Measurements from ENCODE around the gene TMCC2. TPM values are rescaled to one million over a fixed set of nuclear protein-coding genes. Genes with fewer than 3 reads are reported as not detected.

Gene TMCC2
- total and polyA plus RNA-seq, 2 of the 4 experiments (the other 2 are of a cell fraction) = 2.0 to 4.2 TPM

DNA sequence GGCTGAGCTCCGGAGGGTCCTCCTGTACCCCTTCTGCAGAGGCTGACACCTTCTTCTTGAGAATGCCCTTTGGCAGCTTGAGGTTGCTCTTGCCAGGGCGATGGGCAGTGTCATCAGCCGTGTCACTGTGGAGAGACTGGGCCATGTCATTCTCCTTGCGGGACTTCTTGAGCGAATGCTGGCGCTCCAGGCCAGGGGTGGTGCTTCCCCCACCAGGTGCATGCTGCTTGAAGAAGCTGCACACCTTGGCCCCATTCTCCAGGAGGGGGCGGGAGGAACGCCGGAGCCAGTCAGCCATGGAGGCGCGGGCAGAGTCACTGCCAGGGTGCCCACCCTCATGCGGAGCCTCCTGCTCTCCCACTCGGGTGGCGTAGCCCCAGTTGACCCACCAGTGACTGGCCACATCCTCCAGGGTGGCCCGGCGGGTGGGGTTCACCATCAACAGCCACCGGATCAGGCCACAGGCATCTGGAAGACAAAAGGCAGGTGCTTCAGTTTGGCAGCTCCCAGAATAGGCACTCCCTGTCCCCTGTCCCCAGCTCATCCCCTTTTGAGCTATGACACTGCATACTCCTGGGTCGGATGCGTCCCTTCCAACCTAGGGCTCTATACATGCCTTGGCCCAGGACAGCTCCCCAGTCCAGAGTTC, 76.4 kb downstream of the TMCC2 start (continued):
- TF ChIP-seq SMC3 (IDR thresholded peaks at IDR 0.05; ENCODE audit: low read depth, low read length) (no peak), MAFK (IDR thresholded peaks at IDR 0.05; ENCODE audit: low read depth, low read length) (no peak), BHLHE40 (IDR thresholded peaks at IDR 0.05; ENCODE audit: low read depth, low read length) (no peak)

DNA sequence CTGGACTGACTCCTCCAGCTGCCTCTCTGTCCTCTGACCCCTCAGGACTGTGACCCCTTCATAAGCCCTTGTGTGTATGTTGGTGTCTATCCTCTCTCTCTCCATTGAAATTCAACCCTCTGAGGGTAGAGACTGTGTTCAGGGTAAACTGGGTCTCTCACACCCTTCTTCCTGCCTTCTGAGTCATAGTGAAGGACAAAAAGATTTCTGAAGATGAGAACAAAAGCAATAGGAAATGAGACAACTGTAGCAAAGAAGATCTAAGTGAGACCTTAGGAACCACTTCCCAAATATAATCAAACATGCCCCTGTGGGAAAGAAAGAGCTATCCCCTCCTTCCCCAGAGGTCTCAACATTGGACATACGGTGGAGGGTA, 76.9 kb downstream of the TMCC2 start:
- ChIA-PET CTCF (no interaction called here), POLR2A (ENCODE audit: unreplicated experiment) (no interaction called here)
- Histone ChIP-seq H2BK5ac (ENCODE audit: low read depth, low read length, poor library complexity, severe bottlenecking) (peak overlapping the region; percentile 54), H3K9me1 (ENCODE audit: insufficient read depth, low read length) (peaks cover 31% of the 10 kb centered on the region), H3K4me3 (ENCODE audit: insufficient read depth, low read depth, low read length) (no peak overlapping the region), H3K23ac (ENCODE audit: low read depth, low read length) (0 out of 2 replicates have a peak overlapping the region, but pooled peaks have one; percentile 31), H4K91ac (ENCODE audit: insufficient read depth, low read depth, low read length) (0 out of 2 replicates have a peak overlapping the region, but pooled peaks have one; percentile 11), H4K8ac (ENCODE audit: low read depth in 2 of 2, low read length in 2 of 2) (peak overlapping the region; percentile 27 to 45; a peak in 1 of 4 replicates), H3K4ac (ENCODE audit: low read depth, low read length) (peak overlapping the region; percentile 50; the same call in 1 of the 2 replicates), H3K27ac (ENCODE audit: insufficient read depth, low read length) (peak overlapping the region; percentile 78), H3K36me3 (ENCODE audit: control insufficient read depth, insufficient read depth, low read length) (peaks cover 72% of the 10 kb centered on the region), H4K5ac (ENCODE audit: low read depth, low read length) (no peak overlapping the region; the same call in 1 of the 2 replicates), H3K4me1 (ENCODE audit: control insufficient read depth, insufficient read depth, low read length) (peaks cover 18% of the 10 kb centered on the region), H3K4me2 (ENCODE audit: low read depth, low read length) (no peak overlapping the region), H2AFZ (replicated peaks; ENCODE audit: low read length, poor library complexity) (no peak overlapping the region), H2BK20ac (ENCODE audit: low read depth, low read length) (no peak overlapping the region), H2AK9ac (replicated peaks; ENCODE audit: low read depth, low read length, poor library complexity) (peak overlapping the region; percentile 84), H3K14ac (replicated peaks; ENCODE audit: low read depth, low read length) (no peak overlapping the region), H3K56ac (ENCODE audit: extremely low read depth, insufficient read depth, low read length) (no peak overlapping the region; the same call in 1 of the 2 replicates), H3K27me3 (ENCODE audit: control insufficient read depth, insufficient read depth, low read length) (no peaks in the 10 kb centered on the region), H2BK15ac (ENCODE audit: low read depth, low read length) (0 out of 3 replicates have a peak overlapping the region, but pooled peaks have one; percentile 11), H2AK5ac (ENCODE audit: low read depth, low read length) (peak overlapping the region; percentile 79), H3K18ac (ENCODE audit: low read depth, low read length) (no peak overlapping the region), H2BK120ac (ENCODE audit: low read depth, low read length) (0 out of 2 replicates have a peak overlapping the region, but pooled peaks have one; percentile 0), H3K9ac (ENCODE audit: low read depth, low read length) (no peak overlapping the region), H4K20me1 (ENCODE audit: insufficient read depth, low read length) (no peaks in the 10 kb centered on the region; the same call in none of the 2 replicates), H3K79me1 (ENCODE audit: low read depth in 1 of 2, low read length in 2 of 2) (peaks cover 44 to 84% of the 10 kb centered on the region in 2 experiments), H3K9me3 (ENCODE audit: control insufficient read depth, insufficient read depth, low read length) (no peaks in the 10 kb centered on the region)
- ATAC-seq (ENCODE audit: low read depth) (no peak), DNase-seq (no peak)
- dilution Hi-C loops (cut with HindIII; ENCODE audit: low sequenced_read_pairs, unreplicated experiment) = no loop called here
- intact Hi-C loops (cut with micrococcal nuclease) = no loop called here
- in situ Hi-C loops (cut with MboI; ENCODE audit: low sequenced_read_pairs) = no loop called here
- BruUV-seq (replicated peaks) = no TSS peak
- no CpG with 5 or more reads among the region's 1 CpG for WGBS, 2 experiments (ENCODE audit: extremely low coverage in 2 of 2, insufficient read length in 1 of 2)
- TF ChIP-seq RCOR1 (IDR thresholded peaks at IDR 0.05; ENCODE audit: insufficient replicate concordance, low read length) (no peak), RAD21 (IDR thresholded peaks at IDR 0.05; ENCODE audit: low read length) (no peak), POLR2A (IDR thresholded peaks at IDR 0.05; ENCODE audit: low read depth, low read length) (no peak), ELK1 (IDR thresholded peaks at IDR 0.05; ENCODE audit: borderline replicate concordance, low read depth, low read length) (no peak), MAFK (IDR thresholded peaks at IDR 0.05; ENCODE audit: low read depth, low read length) (no peak), MXI1 (IDR thresholded peaks at IDR 0.05; ENCODE audit: borderline replicate concordance, low read depth, low read length) (no peak), FOS (IDR thresholded peaks at IDR 0.05; ENCODE audit: low read depth, low read length) (no peak), CEBPB (IDR thresholded peaks at IDR 0.05; ENCODE audit: low read depth, low read length) (no peak), MAZ (IDR thresholded peaks at IDR 0.05; ENCODE audit: borderline replicate concordance, low read depth, low read length) (no peak), SMC3 (IDR thresholded peaks at IDR 0.05; ENCODE audit: low read depth, low read length) (no peak), USF2 (IDR thresholded peaks at IDR 0.05; ENCODE audit: low read depth, low read length) (no peak), RFX5 (IDR thresholded peaks at IDR 0.05; ENCODE audit: low read depth, low read length) (no peak), CHD1 (IDR thresholded peaks at IDR 0.05; ENCODE audit: low read depth, low read length) (no peak)
